IPS-15b (cell line): ENCODE data around the gene IPO4.
A peak's percentile ranks its signal among the peaks of the same experiment; 100 is the strongest.

Experiments
- H3K27me3 ChIP-seq: one replicate; pipeline ENCODE4 v1.6.1; 2013; ENCODE audit warnings: low read length; ENCODE audit not compliant: control insufficient read depth, insufficient read depth
- H3K36me3 ChIP-seq: one replicate; pipeline ENCODE4 v1.6.1; 2013; ENCODE audit warnings: low read length; ENCODE audit not compliant: control insufficient read depth, insufficient read depth
- H3K4me1 ChIP-seq: one replicate; pipeline ENCODE4 v1.6.1; 2013; ENCODE audit warnings: mild to moderate bottlenecking, low read length; ENCODE audit not compliant: control insufficient read depth, insufficient read depth
- H3K4me3 ChIP-seq: one replicate; pipeline ENCODE4 v1.5.1; 2013; ENCODE audit warnings: low read depth, low read length
- H3K9ac ChIP-seq: one replicate; pipeline ENCODE4 v1.6.1; 2013; ENCODE audit warnings: low read depth, mild to moderate bottlenecking, low read length
- H3K9me3 ChIP-seq: one replicate; pipeline ENCODE4 v1.6.1; 2013; ENCODE audit warnings: mild to moderate bottlenecking, low read length; ENCODE audit not compliant: control insufficient read depth, insufficient read depth

Gene IPO4

GRCh38 chr14:24137529-24138395, 50.9 kb downstream of the IPO4 start:
- no peak overlapping the region for H3K4me3 ChIP-seq
- H3K9ac ChIP-seq = no peak overlapping the region
- H3K4me1 ChIP-seq = peaks cover 9% of the 10 kb centered on the region
- H3K9me3 ChIP-seq = no peaks in the 10 kb centered on the region
- no peaks in the 10 kb centered on the region for H3K27me3 ChIP-seq
- peaks cover 20% of the 10 kb centered on the region for H3K36me3 ChIP-seq

GRCh38 chr14:24136684-24137528, 51.7 kb downstream of the IPO4 start:
- Histone ChIP-seq H3K9ac (peak overlapping the region; percentile 37), H3K9me3 (no peaks in the 10 kb centered on the region), H3K36me3 (peaks cover 20% of the 10 kb centered on the region), H3K4me3 (peak overlapping the region; percentile 75), H3K27me3 (no peaks in the 10 kb centered on the region), H3K4me1 (peaks cover 10% of the 10 kb centered on the region)

- Histone ChIP-seq H3K36me3 (peaks cover 20% of the 10 kb centered on the region), H3K4me1 (peaks cover 11% of the 10 kb centered on the region), H3K27me3 (no peaks in the 10 kb centered on the region), H3K9ac (peak within 1 kb of the TSS; percentile 38), H3K4me3 (peak within 1 kb of the TSS; percentile 76), H3K9me3 (no peaks in the 10 kb centered on the region)
These were observed 52.6 kb downstream of the IPO4 start, which contains the start of gene PSME1 for GRCh38 chr14:24135834-24136683. PSME1 (plus strand) TSS chr14:24136194; CDS start chr14:24136263, 69 bp downstream.

GRCh38 chr14:24135584-24135833, 53.1 kb downstream of the IPO4 start:
- Histone ChIP-seq H3K9me3 (no peaks in the 10 kb centered on the region), H3K4me3 (peak overlapping the region; percentile 76), H3K4me1 (peaks cover 11% of the 10 kb centered on the region), H3K36me3 (peaks cover 18% of the 10 kb centered on the region), H3K9ac (peak overlapping the region; percentile 38), H3K27me3 (no peaks in the 10 kb centered on the region)

GRCh38 chr14:24133735-24134134, 54.9 kb downstream of the IPO4 start:
- H3K4me1 ChIP-seq = peaks cover 7% of the 10 kb centered on the region
- no peaks in the 10 kb centered on the region for H3K27me3 ChIP-seq

GRCh38 chr14:24132976-24133375, 55.6 kb downstream of the IPO4 start:
- no peak overlapping the region for H3K4me3 ChIP-seq
- peaks cover 7% of the 10 kb centered on the region for H3K4me1 ChIP-seq
- H3K9me3 ChIP-seq = no peaks in the 10 kb centered on the region
- peaks cover 2% of the 10 kb centered on the region for H3K36me3 ChIP-seq
- H3K27me3 ChIP-seq = no peaks in the 10 kb centered on the region
- no peak overlapping the region for H3K9ac ChIP-seq

More at GRCh38 chr14:24133735-24134134, 54.9 kb downstream of the IPO4 start:
- Histone ChIP-seq H3K9ac (no peak overlapping the region), H3K9me3 (no peaks in the 10 kb centered on the region), H3K36me3 (peaks cover 9% of the 10 kb centered on the region), H3K4me3 (no peak overlapping the region)

GRCh38 chr14:24132061-24132685, 56.4 kb downstream of the IPO4 start:
- Histone ChIP-seq H3K4me1 (peaks cover 6% of the 10 kb centered on the region), H3K9ac (no peak overlapping the region)

GRCh38 chr14:24131549-24131966, 57.1 kb downstream of the IPO4 start:
- Histone ChIP-seq H3K9me3 (no peaks in the 10 kb centered on the region), H3K36me3 (no peaks in the 10 kb centered on the region), H3K4me1 (peaks cover 2% of the 10 kb centered on the region), H3K9ac (no peak overlapping the region), H3K4me3 (no peak overlapping the region), H3K27me3 (no peaks in the 10 kb centered on the region)

More at GRCh38 chr14:24132061-24132685, 56.4 kb downstream of the IPO4 start:
- Histone ChIP-seq H3K36me3 (no peaks in the 10 kb centered on the region), H3K9me3 (no peaks in the 10 kb centered on the region), H3K4me3 (no peak overlapping the region), H3K27me3 (no peaks in the 10 kb centered on the region)

- H3K36me3 ChIP-seq = no peaks in the 10 kb centered on the region
- no peaks in the 10 kb centered on the region for H3K27me3 ChIP-seq
- H3K4me3 ChIP-seq = no peak overlapping the region
- peaks cover 2% of the 10 kb centered on the region for H3K4me1 ChIP-seq
- H3K9ac ChIP-seq = no peak overlapping the region
- no peaks in the 10 kb centered on the region for H3K9me3 ChIP-seq
These were observed 57.7 kb downstream of the IPO4 start for GRCh38 chr14:24130717-24131548.

- Histone ChIP-seq H3K9me3 (no peaks in the 10 kb centered on the region), H3K36me3 (no peaks in the 10 kb centered on the region), H3K27me3 (no peaks in the 10 kb centered on the region), H3K9ac (no peak within 1 kb of the TSS), H3K4me1 (peaks cover 2% of the 10 kb centered on the region), H3K4me3 (no peak within 1 kb of the TSS)
These were observed 58.3 kb downstream of the IPO4 start, which contains the start of gene FITM1 for GRCh38 chr14:24130380-24130716. FITM1 (plus strand) TSS chr14:24130659; CDS start chr14:24131564, 905 bp downstream.
